NCI-H748 (cell line): Measurements from ENCODE around the gene FBXW2.

Experiments
- DNase-seq: peaks from one replicate; lab custom pipeline; 2025; ENCODE audit not compliant: unreplicated experiment; lab: John Stamatoyannopoulos, UW

The FBXW2 gene

DNA sequence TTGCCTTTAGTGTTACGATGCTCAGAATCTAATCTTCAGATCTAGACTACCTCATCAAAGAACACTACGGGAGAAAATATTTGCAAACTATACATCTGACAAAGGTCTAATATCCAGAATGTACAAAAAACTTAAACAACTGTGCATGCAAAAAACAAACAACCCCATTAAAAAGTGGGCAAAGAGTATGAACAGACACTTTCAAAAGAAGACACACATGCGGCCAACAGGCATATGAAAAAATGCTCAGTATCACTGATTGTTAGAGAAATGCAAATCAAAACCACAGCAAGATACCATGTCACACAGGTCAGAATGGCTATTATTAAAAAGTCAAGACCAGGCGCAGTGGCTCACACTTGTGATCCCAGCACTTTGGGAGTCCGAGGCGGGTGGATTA is 47.9 kb downstream of the FBXW2 start:
- no peak for DNase-seq

DNA sequence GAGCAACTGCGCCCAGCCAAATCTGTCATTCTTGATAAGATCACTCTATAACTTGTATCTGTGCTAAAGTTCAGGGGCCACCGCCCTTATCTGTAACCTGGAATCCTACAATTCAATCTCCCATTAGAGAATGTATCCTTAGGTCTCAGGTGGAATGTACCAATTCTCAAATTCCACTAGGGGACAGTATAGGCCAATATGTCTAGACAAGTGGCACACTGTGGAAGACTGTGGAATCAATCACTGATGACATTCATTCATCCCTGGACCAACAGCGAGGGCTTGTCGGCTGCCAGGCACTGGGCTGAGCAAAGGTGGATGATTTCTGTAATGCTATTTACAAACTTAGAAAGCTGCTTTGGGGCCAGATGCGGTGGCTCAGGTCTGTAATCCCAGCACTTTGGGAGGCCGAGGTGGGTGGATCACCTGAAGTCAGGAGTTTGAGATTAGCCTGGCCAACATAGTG is 50.2 kb downstream of the FBXW2 start:
- peak; percentile 60 for DNase-seq

DNA sequence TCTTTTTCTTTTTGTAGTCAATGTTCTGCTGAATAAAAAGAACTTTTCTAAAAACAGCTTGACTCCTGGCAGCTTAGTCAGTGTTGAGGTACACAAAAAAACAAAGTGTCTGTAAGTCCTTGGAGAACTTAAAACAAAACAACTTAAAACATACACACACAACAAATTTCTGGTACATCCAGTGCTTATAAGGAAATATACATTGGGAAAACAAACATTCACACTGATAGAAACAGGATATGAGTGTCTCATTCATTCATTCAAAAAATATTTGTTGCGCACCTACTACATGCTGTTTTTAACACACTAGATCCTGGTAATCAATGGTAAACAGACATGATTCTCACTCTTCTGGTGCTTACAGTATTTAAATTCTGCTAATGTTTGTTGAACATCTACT is 51.5 kb downstream of the FBXW2 start:
- DNase-seq = no peak

DNA sequence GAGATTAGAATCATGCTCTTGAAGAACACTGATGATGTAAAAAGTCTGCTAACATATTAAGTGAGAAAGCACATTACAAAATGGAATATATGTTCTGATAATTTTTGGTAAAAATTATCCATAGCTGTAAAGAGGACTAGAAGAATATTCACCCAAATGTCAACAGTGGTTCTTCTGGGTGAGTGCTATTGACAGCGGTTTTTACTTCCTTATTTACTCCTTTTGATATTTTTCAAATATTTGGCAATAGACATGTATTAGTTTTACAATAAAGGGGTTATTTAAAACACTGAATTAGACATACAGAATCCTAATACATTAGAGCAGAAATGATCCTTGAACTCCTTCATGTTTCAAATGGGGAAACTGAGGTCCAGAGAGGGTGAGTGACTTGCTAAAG is 52.0 kb downstream of the FBXW2 start:
- no peak for DNase-seq

DNA sequence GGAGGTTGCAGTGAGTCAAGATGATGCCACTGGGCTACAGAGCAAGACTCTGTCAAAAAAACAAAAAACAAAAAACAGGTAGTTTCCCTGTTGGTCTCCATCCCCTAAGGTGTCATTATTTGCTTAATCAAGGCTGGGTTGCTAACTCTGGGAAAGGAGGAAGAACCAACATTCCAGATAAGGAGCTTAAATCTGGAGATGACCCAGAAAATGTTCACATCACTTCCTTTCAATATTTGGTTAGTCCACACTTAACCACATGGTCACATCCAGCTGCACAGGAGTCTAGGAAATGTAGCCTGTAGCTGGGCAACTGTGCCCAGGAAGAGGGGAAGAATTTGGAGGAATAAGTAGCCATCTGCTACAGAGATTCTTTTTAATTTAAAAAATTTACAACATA is 53.1 kb downstream of the FBXW2 start:
- no peak for DNase-seq

DNA sequence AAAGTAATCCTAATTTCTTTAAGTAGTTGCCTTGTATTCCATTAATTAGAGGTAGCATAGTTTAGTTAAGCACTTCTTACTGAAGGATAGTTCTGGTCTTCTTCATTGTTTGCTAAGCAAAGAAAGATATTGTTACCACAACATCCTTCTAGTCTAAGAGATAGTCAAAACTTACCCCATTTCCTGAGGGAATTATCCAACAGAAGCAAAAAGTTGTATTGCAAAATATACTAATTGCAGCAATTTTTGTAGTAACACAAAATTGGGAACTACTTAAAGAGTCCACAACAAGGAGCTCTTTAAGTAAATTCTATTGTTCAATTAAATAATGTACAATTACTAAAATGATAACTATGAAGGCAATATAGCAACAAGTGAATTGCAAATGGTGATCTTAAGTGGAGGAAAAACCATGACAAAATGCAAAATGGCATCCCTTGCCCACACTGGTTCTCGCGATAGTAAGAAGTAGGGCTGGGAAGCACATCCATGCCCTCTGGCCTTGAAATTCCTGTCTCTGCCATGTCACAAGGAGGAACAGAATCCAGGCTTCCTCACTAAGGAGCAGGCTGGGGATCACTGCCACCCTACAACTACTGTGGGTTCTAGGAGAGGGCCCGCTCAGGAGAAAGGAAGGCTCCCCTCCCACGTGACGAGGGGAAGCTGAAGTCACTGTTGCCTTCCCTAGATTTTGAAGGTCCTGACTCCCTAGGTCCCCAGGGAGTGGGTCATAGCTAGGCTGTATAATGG is 55.6 kb downstream of the FBXW2 start:
- no peak for DNase-seq

DNA sequence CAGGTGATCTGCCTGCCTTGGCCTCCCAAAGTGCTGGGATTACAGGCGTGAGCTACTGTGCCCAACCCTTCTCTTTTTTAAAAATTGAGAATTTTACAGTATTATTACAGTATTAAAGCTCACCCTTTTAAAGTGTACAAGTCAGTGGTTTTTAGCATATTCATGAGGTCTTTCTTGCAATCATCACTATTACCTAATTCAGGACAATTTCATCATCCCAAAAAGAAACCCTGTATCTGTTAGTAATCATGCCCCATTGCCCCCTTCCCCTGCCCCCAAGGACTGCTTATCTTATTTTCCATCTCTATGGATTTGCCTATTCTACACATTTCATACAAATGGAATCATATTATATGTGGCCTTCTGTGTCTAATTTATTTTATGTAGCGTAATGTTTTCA is 56.3 kb downstream of the FBXW2 start:
- DNase-seq = no peak

DNA sequence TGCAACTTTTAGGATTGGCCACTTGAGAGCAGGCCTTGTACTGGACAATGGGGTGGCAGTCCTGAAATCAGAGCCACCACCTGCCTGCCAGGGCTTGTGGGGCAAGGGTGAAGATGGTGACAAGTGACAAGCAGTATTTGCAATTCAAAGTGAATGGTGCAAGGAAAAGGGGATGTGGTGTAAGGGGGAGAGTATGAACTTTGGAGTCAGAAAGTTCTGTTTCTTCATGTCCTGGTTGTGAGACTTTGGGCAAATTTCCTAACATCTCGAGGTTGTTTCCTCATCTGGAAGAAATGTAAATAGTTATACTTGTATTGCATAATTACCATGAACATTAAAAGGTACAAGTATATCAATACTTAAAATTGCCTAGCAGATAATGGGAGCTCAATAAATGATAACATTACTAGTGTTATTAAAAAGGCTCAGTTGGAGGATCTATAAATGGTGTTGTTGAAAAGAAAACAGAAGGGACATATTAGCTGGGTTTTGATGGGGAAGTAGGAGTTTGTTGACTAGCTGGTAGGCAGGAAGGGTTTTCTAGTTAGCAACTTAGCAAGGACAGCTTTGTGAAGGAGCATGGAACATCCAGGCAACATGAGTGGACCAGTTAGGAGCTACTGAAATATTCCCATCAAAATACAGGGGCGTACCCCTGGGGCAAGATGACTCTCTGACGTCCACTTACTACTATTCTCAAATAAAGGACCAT is 57.6 kb downstream of the FBXW2 start:
- no peak for DNase-seq

DNA sequence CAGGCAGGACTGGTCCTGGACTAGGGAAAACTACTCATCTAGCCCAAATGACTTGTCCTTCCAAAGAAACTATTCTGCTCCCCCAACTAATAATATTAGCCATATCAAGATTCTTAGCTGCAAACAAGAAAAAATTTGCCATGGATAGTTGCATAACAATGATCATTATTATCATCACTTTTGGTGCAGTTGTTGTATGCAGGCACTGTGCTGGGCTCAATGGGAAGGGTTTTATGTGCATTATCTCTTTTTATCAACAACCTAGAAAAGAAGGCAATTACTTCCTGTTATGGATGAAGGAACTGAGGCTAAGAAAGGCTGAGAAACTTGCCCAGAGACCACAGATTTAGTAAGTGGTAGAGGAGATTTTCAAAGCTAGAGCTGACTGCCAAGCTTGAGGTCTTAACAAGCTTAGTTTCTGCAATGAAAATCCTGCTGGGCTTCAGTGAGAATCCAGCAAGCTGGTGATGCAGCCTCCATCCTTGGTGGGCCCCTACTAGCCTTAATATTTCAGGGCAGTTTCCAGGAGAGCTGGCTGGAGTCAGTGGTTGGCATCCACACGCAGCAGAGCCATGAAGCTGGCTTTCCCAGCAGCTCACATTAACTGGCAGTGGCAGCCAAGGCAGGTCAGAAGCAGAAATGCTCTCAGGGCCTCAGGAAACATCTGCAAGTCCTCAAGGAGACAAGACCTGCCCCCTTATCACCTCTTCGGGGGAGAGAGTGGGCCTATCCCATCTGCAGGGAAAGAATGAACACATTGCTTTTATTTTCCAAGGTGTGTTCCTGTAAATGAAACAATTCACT is 58.4 kb downstream of the FBXW2 start:
- no peak for DNase-seq

DNA sequence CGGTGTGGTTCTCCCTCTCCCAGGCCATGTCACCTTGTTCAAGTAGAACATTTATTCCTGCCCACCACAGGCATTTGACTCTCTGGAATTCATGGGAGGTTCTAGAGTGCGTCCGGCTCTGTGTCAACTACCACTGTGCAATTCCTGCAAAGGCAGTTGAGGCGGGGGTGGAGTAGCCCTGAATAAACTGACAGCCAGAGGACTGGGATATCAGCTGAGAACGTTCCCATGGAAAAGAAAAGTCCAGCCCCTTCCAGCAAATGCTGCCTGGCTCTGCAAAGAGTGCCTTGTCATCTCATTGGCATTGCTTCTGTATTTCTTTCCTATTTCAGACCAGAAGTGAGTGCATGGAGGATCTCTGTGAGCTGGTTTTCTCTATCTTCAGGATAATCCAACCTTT is 60.0 kb downstream of the FBXW2 start:
- no peak for DNase-seq

DNA sequence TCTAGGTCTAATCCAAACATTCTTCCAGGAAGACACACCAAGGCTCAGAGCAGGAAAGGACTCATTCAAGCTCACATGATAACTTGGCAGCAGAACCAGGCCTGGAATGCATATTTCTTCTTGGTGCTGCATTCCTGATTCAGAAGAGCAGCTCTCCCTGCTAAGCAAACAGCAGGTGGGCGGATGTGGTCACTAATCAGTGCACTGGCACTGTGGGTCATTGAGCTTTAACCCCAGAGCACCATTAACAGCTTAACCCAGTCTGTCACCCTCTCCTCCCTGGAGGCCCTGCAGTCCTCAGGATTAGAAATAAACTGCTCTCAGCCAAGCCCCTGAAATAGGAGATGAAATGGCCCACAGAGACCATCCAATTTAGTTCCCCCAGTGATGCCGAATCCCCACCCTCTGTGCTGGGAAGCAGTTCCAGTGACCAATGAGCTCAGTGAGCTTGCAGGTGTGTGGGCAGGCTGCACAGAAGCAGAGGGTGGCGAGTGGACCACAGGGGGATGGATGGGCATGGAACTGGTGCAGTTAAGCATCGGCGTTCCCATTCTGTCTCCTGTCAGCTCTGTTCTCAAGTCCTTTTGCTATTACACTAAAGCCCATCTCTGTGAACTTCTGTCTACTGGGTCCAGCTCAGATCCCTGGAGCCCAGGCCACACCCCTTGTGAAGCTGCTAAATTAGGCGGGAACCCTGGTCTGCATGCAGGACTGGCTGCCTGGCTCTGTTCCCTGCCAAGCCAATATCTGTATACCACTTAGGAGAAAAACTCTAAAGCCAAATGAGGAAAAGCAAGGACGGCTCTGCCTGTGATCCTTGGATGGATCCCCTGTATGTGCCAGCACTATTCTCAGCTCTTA is 62.3 kb downstream of the FBXW2 start:
- no peak for DNase-seq

DNA sequence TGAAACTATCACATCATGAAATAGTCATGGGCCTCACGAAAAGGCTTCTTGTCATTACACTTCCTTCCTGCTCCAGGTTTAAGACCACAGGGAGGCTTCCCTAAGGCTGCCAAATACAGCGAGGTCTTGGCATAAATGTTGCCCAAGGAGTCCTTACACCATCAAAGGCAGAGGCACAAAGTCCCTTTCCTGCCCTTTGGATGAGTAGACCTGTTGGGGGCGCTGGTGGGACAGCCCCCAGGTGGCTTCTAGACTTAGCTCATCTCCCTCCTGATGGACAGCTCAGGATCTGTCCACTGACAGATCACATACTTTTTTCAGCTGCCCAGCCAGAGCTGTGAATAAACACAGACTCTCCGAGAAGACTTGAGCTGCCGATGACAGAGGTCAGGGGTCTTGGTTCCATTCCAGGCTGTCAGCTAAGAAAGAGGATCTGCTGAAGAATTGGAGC is 63.4 kb downstream of the FBXW2 start:
- no peak for DNase-seq

DNA sequence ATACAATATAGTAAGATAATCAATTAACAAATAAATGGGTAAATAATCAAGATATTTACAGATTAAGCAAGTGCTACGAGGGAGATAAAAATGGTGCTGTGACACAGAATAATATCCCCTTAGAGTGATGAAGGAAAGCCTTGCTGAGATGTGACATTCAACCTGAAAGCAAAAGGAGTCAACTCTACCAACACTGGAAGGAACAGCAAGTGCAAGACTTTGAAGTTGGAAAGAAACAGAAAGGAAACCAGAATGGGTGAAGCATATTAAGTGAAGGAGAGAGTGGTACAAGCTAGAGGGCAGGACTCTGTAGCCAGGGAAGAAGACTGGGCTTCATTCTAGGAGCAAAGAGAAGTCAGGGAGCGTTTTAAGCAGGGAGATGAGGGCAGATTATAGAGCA is 66.7 kb downstream of the FBXW2 start:
- DNase-seq = no peak

DNA sequence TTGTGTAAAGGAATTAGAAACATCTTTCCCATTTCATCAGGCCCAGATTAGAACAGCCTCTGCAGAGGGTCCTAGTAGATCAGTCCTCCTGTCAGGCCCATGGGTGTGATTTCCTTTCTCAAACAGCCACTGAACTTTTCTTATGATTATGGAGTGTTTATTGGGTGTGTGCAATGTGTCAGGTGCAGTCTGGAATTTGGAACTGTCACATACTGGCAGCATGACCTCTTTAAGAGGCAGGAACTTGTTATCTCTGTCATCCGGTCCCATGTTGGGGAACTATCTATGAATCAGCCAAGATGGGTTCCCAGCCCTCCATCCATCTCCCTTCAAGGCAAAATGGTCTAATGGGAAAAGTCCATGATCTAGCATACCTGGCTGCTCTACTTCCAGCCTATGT is 67.3 kb downstream of the FBXW2 start:
- no peak for DNase-seq

DNA sequence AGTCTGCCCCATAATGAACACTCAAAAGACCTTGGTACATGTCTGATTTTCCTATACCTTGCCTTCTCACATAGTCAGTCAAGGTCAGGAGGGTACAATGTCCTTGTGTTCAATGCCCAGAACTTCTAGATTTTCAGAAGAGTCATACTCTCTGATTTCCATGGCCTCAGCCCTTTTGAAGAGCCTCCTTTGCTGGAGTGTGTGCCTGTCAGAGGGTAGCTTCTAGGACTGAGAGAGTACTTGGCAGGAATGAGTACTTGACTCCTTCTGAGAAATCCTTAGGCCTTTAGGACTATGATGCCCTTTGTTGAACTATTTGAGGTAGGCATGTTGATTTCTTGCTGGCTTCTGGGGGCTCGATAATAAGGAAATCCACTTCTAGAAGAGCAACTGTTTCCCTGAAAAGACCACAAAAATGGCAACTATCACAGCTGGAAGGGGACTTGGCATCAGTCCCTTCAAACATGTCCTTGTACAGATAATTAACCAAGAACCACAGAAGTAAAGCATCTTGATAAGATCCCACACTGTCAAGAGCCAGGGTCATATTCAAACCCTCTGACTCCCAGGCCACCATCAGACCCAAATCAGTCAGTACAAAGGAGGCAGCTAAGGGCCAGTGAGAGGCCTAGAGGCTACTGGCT is 68.3 kb downstream of the FBXW2 start:
- DNase-seq = no peak

DNA sequence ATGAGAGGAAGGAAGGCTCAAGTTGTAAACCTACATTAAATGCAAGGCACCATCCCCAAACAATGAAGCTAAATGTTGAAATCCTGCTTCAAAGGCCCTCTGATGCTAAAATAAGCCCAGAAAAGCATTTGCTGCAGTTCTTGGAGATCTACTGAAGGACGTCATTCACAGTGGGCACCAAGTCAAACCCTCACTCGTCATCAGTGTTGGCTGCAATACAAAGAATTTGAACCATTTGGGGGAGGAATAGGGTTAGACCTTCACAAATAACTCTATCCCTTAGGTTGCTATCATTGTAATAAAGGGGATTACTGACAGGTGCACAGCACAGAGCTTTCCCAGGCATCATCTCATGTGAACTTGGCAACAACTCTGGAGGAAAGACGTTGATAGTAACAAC is 69.7 kb downstream of the FBXW2 start:
- no peak for DNase-seq

DNA sequence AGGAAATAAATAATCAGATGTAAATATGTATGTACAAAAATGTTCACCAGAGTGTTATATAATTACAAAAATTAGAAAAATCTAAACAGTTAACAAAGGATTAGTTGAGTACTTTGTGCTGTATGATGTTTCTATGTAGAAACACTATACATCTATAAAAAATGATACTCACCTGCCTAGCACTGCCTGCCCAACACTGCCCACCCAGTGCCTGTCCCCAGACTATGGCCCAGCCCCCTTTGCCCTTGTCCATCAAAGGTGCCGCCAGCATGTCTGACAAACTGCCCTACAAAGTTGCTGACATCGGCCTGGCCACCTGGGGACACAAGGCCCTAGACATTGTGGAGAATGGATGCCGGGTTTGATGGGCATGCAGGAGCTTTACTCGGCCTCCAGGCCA is 72.8 kb downstream of the FBXW2 start:
- DNase-seq = no peak

DNA sequence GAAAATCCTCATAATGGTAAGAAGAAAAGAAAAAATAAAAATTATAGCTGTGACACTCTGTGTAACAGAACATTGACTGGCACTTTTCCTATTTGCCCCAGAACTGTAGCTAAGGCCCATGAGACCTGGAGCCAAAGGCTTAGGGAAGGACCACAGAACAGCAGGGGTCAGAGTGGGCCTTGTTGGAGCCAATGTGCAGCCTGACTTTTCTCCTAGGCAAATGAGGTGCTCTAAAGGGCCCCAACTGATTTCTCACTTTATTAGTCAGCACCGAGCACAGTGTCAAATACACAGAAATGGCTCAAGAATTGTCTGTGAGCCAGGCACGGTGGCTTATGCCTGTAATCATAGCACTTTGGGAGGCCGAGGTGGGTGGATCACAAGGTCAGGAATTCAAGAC is 74.9 kb downstream of the FBXW2 start:
- no peak for DNase-seq

DNA sequence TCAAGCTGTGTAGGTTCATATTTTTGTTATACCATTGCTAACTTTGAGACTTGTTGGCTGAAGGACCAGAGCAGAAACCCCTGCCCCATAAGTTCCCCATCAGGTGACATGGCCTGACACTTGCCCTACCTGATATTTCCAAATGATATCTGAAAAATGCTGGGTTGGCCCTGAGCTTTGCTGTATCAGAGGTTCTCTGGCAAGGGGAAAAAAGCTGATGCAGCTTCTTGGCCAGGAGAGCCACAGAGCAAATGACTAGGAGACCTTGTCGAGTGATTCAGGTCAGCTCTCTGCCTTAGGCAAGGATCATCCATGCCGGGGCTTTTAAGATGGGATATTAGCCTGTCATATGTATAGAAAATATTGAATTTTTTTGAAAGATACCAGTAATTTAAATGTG is 76.0 kb downstream of the FBXW2 start:
- no peak for DNase-seq

DNA sequence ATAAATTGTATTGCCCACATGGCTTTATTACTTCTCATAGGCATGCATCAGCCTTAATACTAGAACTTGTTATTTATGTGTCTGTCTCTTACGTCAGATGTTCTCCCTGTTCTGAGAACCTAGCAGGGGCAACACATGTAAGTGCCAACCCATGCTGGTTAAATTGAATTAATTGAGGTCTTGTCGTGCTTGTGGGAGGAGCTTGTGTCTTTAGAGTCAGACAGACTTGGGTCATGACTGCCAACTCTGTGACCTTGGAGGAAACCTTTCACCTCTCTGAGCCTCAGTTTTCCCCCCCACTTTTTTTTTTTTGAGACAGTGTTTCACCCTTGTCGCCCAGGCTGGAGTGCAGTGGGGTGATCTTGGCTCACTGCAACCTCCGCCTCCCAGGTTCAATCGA is 76.7 kb downstream of the FBXW2 start:
- peak; percentile 16 for DNase-seq
